Ishikawa (cell line): ENCODE data around the gene CD82.

Source experiments
- CEBPB ChIP-seq: IDR thresholded peaks from 2 replicates; pipeline ENCODE4 v1.6.1; 2012
- CREB1 ChIP-seq: IDR thresholded peaks from 2 replicates; pipeline ENCODE4 v1.6.1; 2012; ENCODE audit warnings: low read depth
- EGR1 ChIP-seq: IDR thresholded peaks from 2 replicates; pipeline ENCODE4 v1.6.1; 2012
- EP300 ChIP-seq: IDR thresholded peaks from 2 replicates; pipeline ENCODE4 v1.6.1; 2012; ENCODE audit warnings: borderline replicate concordance
- FOXM1 ChIP-seq: IDR thresholded peaks from 2 replicates; pipeline ENCODE4 v1.6.1; 2012; ENCODE audit warnings: low read depth, borderline replicate concordance
- NFIC ChIP-seq: IDR thresholded peaks from 2 replicates; pipeline ENCODE4 v1.6.1; 2012
- RAD21 ChIP-seq: IDR thresholded peaks from 2 replicates; pipeline ENCODE4 v1.6.1; 2012; ENCODE audit warnings: low read depth
- TAF1 ChIP-seq: IDR thresholded peaks from 2 replicates; pipeline ENCODE4 v1.6.1; 2012; ENCODE audit warnings: low read depth, mild to moderate bottlenecking
- TCF12 ChIP-seq: IDR thresholded peaks from 2 replicates; pipeline ENCODE4 v1.6.1; 2012; ENCODE audit warnings: low read depth
- TEAD4 ChIP-seq: IDR thresholded peaks from 2 replicates; pipeline ENCODE4 v1.6.1; 2012
- YY1 ChIP-seq: IDR thresholded peaks from 2 replicates; pipeline ENCODE4 v1.6.1; 2012; ENCODE audit warnings: low read depth
- ZBTB7A ChIP-seq: IDR thresholded peaks from 2 replicates; pipeline ENCODE4 v1.6.1; 2012; ENCODE audit warnings: low read depth
- TF ChIP-seq, protein P1 (sequence below): IDR thresholded peaks from 2 replicates; pipeline ENCODE4 v1.6.1; 2012
- TF ChIP-seq, protein P2 (sequence below): IDR thresholded peaks from 2 replicates; pipeline ENCODE4 v1.6.1; 2012
- TF ChIP-seq, protein P3 (sequence below): IDR thresholded peaks from 2 replicates; pipeline ENCODE4 v1.6.1; 2012; ENCODE audit warnings: low read depth, mild to moderate bottlenecking

Gene CD82

DNA sequence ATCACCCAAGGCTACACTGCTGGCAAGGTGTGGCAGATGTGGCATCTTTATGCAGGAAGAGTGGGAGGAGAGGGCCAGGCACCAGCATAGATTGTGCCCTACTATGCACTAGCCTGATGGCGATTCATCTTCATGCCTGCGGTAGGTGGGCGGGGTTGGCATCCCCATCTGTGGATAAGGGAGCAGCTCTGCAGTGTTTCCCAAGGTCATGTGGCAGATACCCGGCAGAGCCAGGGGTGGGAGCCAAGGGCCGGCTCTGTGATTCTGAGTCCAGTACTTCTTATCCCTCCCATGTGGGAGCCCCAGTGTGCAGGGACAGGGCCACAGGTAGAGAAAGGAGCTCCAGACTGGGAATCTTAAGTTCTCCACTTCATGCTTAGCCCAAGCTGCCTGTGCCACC, 20.0 kb downstream of the CD82 start:
- TF ChIP-seq NFIC, result no peak
- TF ChIP-seq TCF12, result no peak
- TF ChIP-seq FOXM1, result no peak
- no peak for TF ChIP-seq TEAD4
- no peak for TF ChIP-seq EP300
- TF ChIP-seq YY1, result no peak
- no peak for TF ChIP-seq TAF1
- TF ChIP-seq, protein P1, sequence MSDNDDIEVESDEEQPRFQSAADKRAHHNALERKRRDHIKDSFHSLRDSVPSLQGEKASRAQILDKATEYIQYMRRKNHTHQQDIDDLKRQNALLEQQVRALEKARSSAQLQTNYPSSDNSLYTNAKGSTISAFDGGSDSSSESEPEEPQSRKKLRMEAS, result no peak
- no peak for TF ChIP-seq CEBPB
- TF ChIP-seq ZBTB7A, result no peak
- TF ChIP-seq EGR1, result no peak
- TF ChIP-seq CREB1, result no peak
- TF ChIP-seq, protein P2, sequence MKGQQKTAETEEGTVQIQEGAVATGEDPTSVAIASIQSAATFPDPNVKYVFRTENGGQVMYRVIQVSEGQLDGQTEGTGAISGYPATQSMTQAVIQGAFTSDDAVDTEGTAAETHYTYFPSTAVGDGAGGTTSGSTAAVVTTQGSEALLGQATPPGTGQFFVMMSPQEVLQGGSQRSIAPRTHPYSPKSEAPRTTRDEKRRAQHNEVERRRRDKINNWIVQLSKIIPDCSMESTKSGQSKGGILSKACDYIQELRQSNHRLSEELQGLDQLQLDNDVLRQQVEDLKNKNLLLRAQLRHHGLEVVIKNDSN, result no peak
- TF ChIP-seq, protein P3, sequence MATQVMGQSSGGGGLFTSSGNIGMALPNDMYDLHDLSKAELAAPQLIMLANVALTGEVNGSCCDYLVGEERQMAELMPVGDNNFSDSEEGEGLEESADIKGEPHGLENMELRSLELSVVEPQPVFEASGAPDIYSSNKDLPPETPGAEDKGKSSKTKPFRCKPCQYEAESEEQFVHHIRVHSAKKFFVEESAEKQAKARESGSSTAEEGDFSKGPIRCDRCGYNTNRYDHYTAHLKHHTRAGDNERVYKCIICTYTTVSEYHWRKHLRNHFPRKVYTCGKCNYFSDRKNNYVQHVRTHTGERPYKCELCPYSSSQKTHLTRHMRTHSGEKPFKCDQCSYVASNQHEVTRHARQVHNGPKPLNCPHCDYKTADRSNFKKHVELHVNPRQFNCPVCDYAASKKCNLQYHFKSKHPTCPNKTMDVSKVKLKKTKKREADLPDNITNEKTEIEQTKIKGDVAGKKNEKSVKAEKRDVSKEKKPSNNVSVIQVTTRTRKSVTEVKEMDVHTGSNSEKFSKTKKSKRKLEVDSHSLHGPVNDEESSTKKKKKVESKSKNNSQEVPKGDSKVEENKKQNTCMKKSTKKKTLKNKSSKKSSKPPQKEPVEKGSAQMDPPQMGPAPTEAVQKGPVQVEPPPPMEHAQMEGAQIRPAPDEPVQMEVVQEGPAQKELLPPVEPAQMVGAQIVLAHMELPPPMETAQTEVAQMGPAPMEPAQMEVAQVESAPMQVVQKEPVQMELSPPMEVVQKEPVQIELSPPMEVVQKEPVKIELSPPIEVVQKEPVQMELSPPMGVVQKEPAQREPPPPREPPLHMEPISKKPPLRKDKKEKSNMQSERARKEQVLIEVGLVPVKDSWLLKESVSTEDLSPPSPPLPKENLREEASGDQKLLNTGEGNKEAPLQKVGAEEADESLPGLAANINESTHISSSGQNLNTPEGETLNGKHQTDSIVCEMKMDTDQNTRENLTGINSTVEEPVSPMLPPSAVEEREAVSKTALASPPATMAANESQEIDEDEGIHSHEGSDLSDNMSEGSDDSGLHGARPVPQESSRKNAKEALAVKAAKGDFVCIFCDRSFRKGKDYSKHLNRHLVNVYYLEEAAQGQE, result no peak
- TF ChIP-seq RAD21, result no peak

DNA sequence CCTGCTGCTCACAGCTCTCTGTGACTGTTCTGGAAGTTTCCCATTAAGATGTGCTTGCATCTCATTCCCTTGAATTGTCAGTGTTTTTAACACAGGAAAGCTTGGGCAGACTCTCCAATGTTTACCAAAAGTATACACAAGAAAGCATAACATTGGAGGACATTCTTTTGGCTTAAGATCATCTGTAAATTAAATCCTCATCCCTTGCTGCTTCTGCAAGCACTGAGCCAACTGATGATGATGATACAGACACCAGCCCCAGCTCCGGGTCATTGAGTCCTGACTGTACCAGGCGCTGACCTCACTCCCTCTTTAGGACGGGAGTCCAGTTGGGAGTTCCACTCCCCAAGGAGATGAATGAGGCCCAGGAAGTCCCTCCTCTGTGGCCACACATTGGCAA, 23.8 kb downstream of the CD82 start:
- TF ChIP-seq TEAD4 (no peak), TCF12 (no peak), CREB1 (no peak), TAF1 (no peak), EP300 (no peak), NFIC (no peak), CEBPB (no peak), FOXM1 (no peak), EGR1 (no peak), YY1 (no peak), RAD21 (no peak), ZBTB7A (no peak)
- TF ChIP-seq, protein P1, result no peak
- TF ChIP-seq, protein P2, result no peak
- TF ChIP-seq, protein P3, result no peak

DNA sequence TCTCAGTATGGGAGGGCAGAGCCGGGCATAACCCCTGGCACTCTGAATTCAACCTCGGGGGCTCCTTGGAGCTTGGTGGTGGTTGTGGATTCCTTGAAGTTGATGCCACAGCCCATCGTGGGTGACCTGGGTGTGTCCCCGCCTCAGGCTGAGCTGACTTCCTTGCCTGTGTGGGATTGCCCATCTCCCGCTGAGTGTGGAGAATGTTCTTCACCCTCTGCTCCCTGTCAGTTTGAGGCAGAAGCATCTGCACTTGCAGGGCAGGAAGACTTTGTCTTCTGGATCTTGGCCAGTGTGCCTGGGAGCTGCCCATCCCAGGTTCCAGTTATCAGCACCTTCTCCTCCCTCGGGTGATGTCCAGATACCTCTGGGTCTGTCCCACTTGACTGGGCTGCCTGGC, 25.3 kb downstream of the CD82 start:
- no peak for TF ChIP-seq EGR1
- TF ChIP-seq, protein P2, result no peak
- TF ChIP-seq YY1, result no peak
- TF ChIP-seq TAF1, result no peak
- no peak for TF ChIP-seq EP300
- TF ChIP-seq CREB1, result no peak
- TF ChIP-seq, protein P1, result no peak
- no peak for TF ChIP-seq TEAD4
- TF ChIP-seq RAD21, result no peak
- TF ChIP-seq NFIC, result no peak
- TF ChIP-seq CEBPB, result no peak
- TF ChIP-seq, protein P3, result no peak
- TF ChIP-seq FOXM1, result no peak
- TF ChIP-seq ZBTB7A, result no peak
- no peak for TF ChIP-seq TCF12

DNA sequence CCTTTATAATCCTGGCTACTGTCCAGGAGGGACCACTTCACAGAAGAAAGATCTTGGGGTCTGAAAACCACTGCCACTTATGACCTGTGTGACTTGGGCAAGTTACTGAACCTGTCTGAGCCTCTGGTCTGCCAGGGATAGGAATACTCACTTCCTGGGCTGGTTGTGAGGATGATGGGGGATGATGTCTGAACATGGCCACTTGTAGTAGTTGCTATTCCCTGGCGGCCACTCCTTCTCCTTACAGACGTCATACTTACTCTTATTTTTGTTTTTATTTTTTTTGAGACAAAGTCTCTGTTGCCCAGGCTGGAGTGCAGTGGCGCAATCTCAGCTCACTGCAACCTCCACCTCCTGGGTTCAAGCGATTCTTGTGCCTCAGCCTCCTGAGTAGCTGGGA, 26.1 kb downstream of the CD82 start:
- TF ChIP-seq CEBPB (no peak), RAD21 (no peak), EGR1 (no peak), CREB1 (no peak), ZBTB7A (no peak), TEAD4 (no peak), TAF1 (no peak), TCF12 (no peak), NFIC (no peak), YY1 (no peak), FOXM1 (no peak), EP300 (no peak)
- TF ChIP-seq, protein P1, result no peak
- TF ChIP-seq, protein P2, result no peak
- TF ChIP-seq, protein P3, result no peak
